ENCODE data around the gene ACP5.
A peak's percentile ranks its signal among the peaks of the same experiment; 100 is the strongest.
"Not testable (repeated sequence)": the region's sequence is repeated elsewhere in the genome, so short reads cannot be mapped to it uniquely, and the experiment has no call there.

Gene ACP5

GRCh38 chr19:11564082-11564807 is 13.2 kb downstream of the ACP5 start:
- not testable (repeated sequence) for H3K9ac ChIP-seq (ENCODE audit: low read depth in 1 of 2, low read length in 2 of 2); H3K36me3 ChIP-seq (ENCODE audit: control insufficient read depth in 1 of 2, insufficient read depth in 2 of 2, low read length in 2 of 2); H3K9me3 ChIP-seq (ENCODE audit: control insufficient read depth in 1 of 2, low read length in 2 of 2); H3K4me1 ChIP-seq (ENCODE audit: control insufficient read depth in 1 of 2, insufficient read depth in 2 of 2, low read length in 2 of 2); H3K27me3 ChIP-seq (ENCODE audit: control insufficient read depth in 1 of 2, insufficient read depth in 2 of 2, low read length in 2 of 2); H3K27ac ChIP-seq (ENCODE audit: low read depth, low read length); H3K4me3 ChIP-seq (ENCODE audit: low read depth in 1 of 2, low read length in 2 of 2)

- H3K9ac ChIP-seq (ENCODE audit: low read depth in 1 of 2, low read length in 2 of 2), result no peak overlapping the region
- H3K4me1 ChIP-seq (ENCODE audit: control insufficient read depth in 1 of 2, insufficient read depth in 2 of 2, low read length in 2 of 2), result no peaks in the 10 kb centered on the region
- no peaks in the 10 kb centered on the region for H3K36me3 ChIP-seq (ENCODE audit: control insufficient read depth in 1 of 2, insufficient read depth in 2 of 2, low read length in 2 of 2)
- H3K4me3 ChIP-seq (ENCODE audit: low read depth in 1 of 2, low read length in 2 of 2), result no peak overlapping the region
- no peaks in the 10 kb centered on the region for H3K27me3 ChIP-seq (ENCODE audit: control insufficient read depth in 1 of 2, insufficient read depth in 2 of 2, low read length in 2 of 2)
- no peaks in the 10 kb centered on the region for H3K9me3 ChIP-seq (ENCODE audit: control insufficient read depth in 1 of 2, low read length in 2 of 2)
- no peak overlapping the region for H3K27ac ChIP-seq (ENCODE audit: low read depth, low read length)
These were observed 13.9 kb downstream of the ACP5 start for GRCh38 chr19:11563532-11563931.

- Histone ChIP-seq H3K4me1 (ENCODE audit: control insufficient read depth in 1 of 2, insufficient read depth in 2 of 2, low read length in 2 of 2) (peaks cover 4 to 18% of the 10 kb centered on the region in 2 donors), H3K9me3 (ENCODE audit: control insufficient read depth in 1 of 2, low read length in 2 of 2) (no peaks in the 10 kb centered on the region), H3K27me3 (ENCODE audit: control insufficient read depth in 1 of 2, insufficient read depth in 2 of 2, low read length in 2 of 2) (no peaks in the 10 kb centered on the region), H3K27ac (ENCODE audit: low read depth, low read length) (no peak overlapping the region), H3K4me3 (ENCODE audit: low read depth in 1 of 2, low read length in 2 of 2) (no peak overlapping the region), H3K9ac (ENCODE audit: low read depth in 1 of 2, low read length in 2 of 2) (no peak overlapping the region), H3K36me3 (ENCODE audit: control insufficient read depth in 1 of 2, insufficient read depth in 2 of 2, low read length in 2 of 2) (peaks cover 5% of the 10 kb centered on the region in 2 donors)
These were observed 16.9 kb downstream of the ACP5 start for GRCh38 chr19:11560404-11561051.

GRCh38 chr19:11558881-11559828 is 18.3 kb downstream of the ACP5 start, which contains the start of gene ELOF1:
Gene ELOF1 (minus strand): TSS chr19:11559230. CDS start chr19:11554347, 4,883 bp downstream.
- H3K36me3 ChIP-seq (ENCODE audit: control insufficient read depth in 1 of 2, insufficient read depth in 2 of 2, low read length in 2 of 2), result peaks cover 9 to 16% of the 10 kb centered on the region in 2 donors
- peak within 1 kb of the TSS; percentile 43 to 83 for H3K9ac ChIP-seq (ENCODE audit: low read depth in 1 of 2, low read length in 2 of 2)
- H3K9me3 ChIP-seq (ENCODE audit: control insufficient read depth in 1 of 2, low read length in 2 of 2), result no peaks in the 10 kb centered on the region
- peak within 1 kb of the TSS; percentile 53 for H3K27ac ChIP-seq (ENCODE audit: low read depth, low read length)
- H3K4me1 ChIP-seq (ENCODE audit: control insufficient read depth in 1 of 2, insufficient read depth in 2 of 2, low read length in 2 of 2), result peaks cover 4 to 18% of the 10 kb centered on the region in 2 donors
- peak within 1 kb of the TSS; percentile 81 to 90 for H3K4me3 ChIP-seq (ENCODE audit: low read depth in 1 of 2, low read length in 2 of 2)
- no peaks in the 10 kb centered on the region for H3K27me3 ChIP-seq (ENCODE audit: control insufficient read depth in 1 of 2, insufficient read depth in 2 of 2, low read length in 2 of 2)

- Histone ChIP-seq H3K9me3 (ENCODE audit: control insufficient read depth in 1 of 2, low read length in 2 of 2) (no peaks in the 10 kb centered on the region), H3K27me3 (ENCODE audit: control insufficient read depth in 1 of 2, insufficient read depth in 2 of 2, low read length in 2 of 2) (no peaks in the 10 kb centered on the region), H3K36me3 (ENCODE audit: control insufficient read depth in 1 of 2, insufficient read depth in 2 of 2, low read length in 2 of 2) (peaks cover 18 to 37% of the 10 kb centered on the region in 2 donors), H3K9ac (ENCODE audit: low read depth in 1 of 2, low read length in 2 of 2) (no peak overlapping the region), H3K27ac (ENCODE audit: low read depth, low read length) (no peak overlapping the region), H3K4me3 (ENCODE audit: low read depth in 1 of 2, low read length in 2 of 2) (no peak overlapping the region), H3K4me1 (ENCODE audit: control insufficient read depth in 1 of 2, insufficient read depth in 2 of 2, low read length in 2 of 2) (peaks cover 4 to 21% of the 10 kb centered on the region in 2 donors)
These were observed 20.6 kb downstream of the ACP5 start for GRCh38 chr19:11556634-11557420.

- Histone ChIP-seq H3K27ac (ENCODE audit: low read depth, low read length) (no peak overlapping the region), H3K4me1 (ENCODE audit: control insufficient read depth in 1 of 2, insufficient read depth in 2 of 2, low read length in 2 of 2) (peaks cover 4 to 21% of the 10 kb centered on the region in 2 donors), H3K4me3 (ENCODE audit: low read depth in 1 of 2, low read length in 2 of 2) (no peak overlapping the region), H3K36me3 (ENCODE audit: control insufficient read depth in 1 of 2, insufficient read depth in 2 of 2, low read length in 2 of 2) (peaks cover 18 to 37% of the 10 kb centered on the region in 2 donors), H3K9me3 (ENCODE audit: control insufficient read depth in 1 of 2, low read length in 2 of 2) (no peaks in the 10 kb centered on the region), H3K27me3 (ENCODE audit: control insufficient read depth in 1 of 2, insufficient read depth in 2 of 2, low read length in 2 of 2) (no peaks in the 10 kb centered on the region), H3K9ac (ENCODE audit: low read depth in 1 of 2, low read length in 2 of 2) (no peak overlapping the region)
These were observed 22.2 kb downstream of the ACP5 start for GRCh38 chr19:11555246-11555645.

- H3K9ac ChIP-seq (ENCODE audit: low read depth in 1 of 2, low read length in 2 of 2), result no peak overlapping the region
- H3K27me3 ChIP-seq (ENCODE audit: control insufficient read depth in 1 of 2, insufficient read depth in 2 of 2, low read length in 2 of 2), result no peaks in the 10 kb centered on the region
- H3K4me3 ChIP-seq (ENCODE audit: low read depth in 1 of 2, low read length in 2 of 2), result no peak overlapping the region
- H3K27ac ChIP-seq (ENCODE audit: low read depth, low read length), result no peak overlapping the region
- no peaks in the 10 kb centered on the region for H3K9me3 ChIP-seq (ENCODE audit: control insufficient read depth in 1 of 2, low read length in 2 of 2)
- H3K4me1 ChIP-seq (ENCODE audit: control insufficient read depth in 1 of 2, insufficient read depth in 2 of 2, low read length in 2 of 2), result peaks cover 4 to 21% of the 10 kb centered on the region in 2 donors
- H3K36me3 ChIP-seq (ENCODE audit: control insufficient read depth in 1 of 2, insufficient read depth in 2 of 2, low read length in 2 of 2), result peaks cover 18 to 37% of the 10 kb centered on the region in 2 donors
These were observed 23.3 kb downstream of the ACP5 start for GRCh38 chr19:11554160-11554559.

GRCh38 chr19:11552666-11553372 is 24.6 kb downstream of the ACP5 start:
- H3K27me3 ChIP-seq (ENCODE audit: control insufficient read depth in 1 of 2, insufficient read depth in 2 of 2, low read length in 2 of 2), result no peaks in the 10 kb centered on the region
- peaks cover 2 to 14% of the 10 kb centered on the region in 2 donors for H3K4me1 ChIP-seq (ENCODE audit: control insufficient read depth in 1 of 2, insufficient read depth in 2 of 2, low read length in 2 of 2)
- no peaks in the 10 kb centered on the region for H3K9me3 ChIP-seq (ENCODE audit: control insufficient read depth in 1 of 2, low read length in 2 of 2)
- H3K27ac ChIP-seq (ENCODE audit: low read depth, low read length), result no peak overlapping the region
- no peak overlapping the region for H3K9ac ChIP-seq (ENCODE audit: low read depth in 1 of 2, low read length in 2 of 2)
- no peak overlapping the region for H3K4me3 ChIP-seq (ENCODE audit: low read depth in 1 of 2, low read length in 2 of 2)
- peaks cover 18 to 37% of the 10 kb centered on the region in 2 donors for H3K36me3 ChIP-seq (ENCODE audit: control insufficient read depth in 1 of 2, insufficient read depth in 2 of 2, low read length in 2 of 2)

- H3K4me1 ChIP-seq (ENCODE audit: control insufficient read depth in 1 of 2, insufficient read depth in 2 of 2, low read length in 2 of 2), result peaks cover 0 to 5% of the 10 kb centered on the region in 2 donors
- no peak overlapping the region for H3K4me3 ChIP-seq (ENCODE audit: low read depth in 1 of 2, low read length in 2 of 2)
- H3K27me3 ChIP-seq (ENCODE audit: control insufficient read depth in 1 of 2, insufficient read depth in 2 of 2, low read length in 2 of 2), result no peaks in the 10 kb centered on the region
- no peak overlapping the region for H3K9ac ChIP-seq (ENCODE audit: low read depth in 1 of 2, low read length in 2 of 2)
- no peak overlapping the region for H3K27ac ChIP-seq (ENCODE audit: low read depth, low read length)
- H3K36me3 ChIP-seq (ENCODE audit: control insufficient read depth in 1 of 2, insufficient read depth in 2 of 2, low read length in 2 of 2), result peaks cover 18 to 37% of the 10 kb centered on the region in 2 donors
- H3K9me3 ChIP-seq (ENCODE audit: control insufficient read depth in 1 of 2, low read length in 2 of 2), result no peaks in the 10 kb centered on the region
These were observed 25.7 kb downstream of the ACP5 start for GRCh38 chr19:11551603-11552235.
